K562 (cell line): Measurements from ENCODE around the gene SCAMP3. TPM values are rescaled to one million over a fixed set of nuclear protein-coding genes. Genes with fewer than 3 reads are reported as not detected.

ENCODE experiments used
- ATAC-seq: fragments of 200-7000 bp; cut with Tn5 transposase; 3 replicates; pipeline ENCODE4 v1.9.1; 2020; ENCODE audit warnings: moderate library complexity
- BruUV-seq: library from RNA; stranded (reverse); fragments of 400-500 nt; replicated peaks from 2 replicates; lab custom pipeline; 2021; lab: Mats Ljungman, UMichigan
- CTCF ChIA-PET: fragments of 300-600 bp; formaldehyde crosslinking; extraction: SDS; loops from one replicate; lab custom pipeline; 2021; ENCODE audit warnings: low intra/inter-chr PET ratio; lab: Yijun Ruan, JAX
- POLR2A ChIA-PET: fragments of 300-600, 350-650 bp; sonication (Branson Sonifier 250); formaldehyde crosslinking; extraction: SDS; loops from one replicate; lab custom pipeline; 2021; ENCODE audit warnings: antibody characterized with exemption, inconsistent platforms; lab: Yijun Ruan, JAX
- DNase-seq, 4 experiments: peaks; one replicate each; pipeline versions ENCODE4 v3.0.0 to v3.0.0-alpha.2; 2011 to 2018; ENCODE audit warnings: low spot score in 3 of 4, mixed read lengths in 3 of 4; ENCODE audit errors: extremely low read depth in 1 of 4
- FAIRE-seq: peaks from 2 replicates; lab custom pipeline; 2011; peaks lifted over from hg19 to GRCh38; lab: Jason Lieb, UNC
- H2AFZ ChIP-seq: 2 replicates; pipeline ENCODE4 v1.6.0; 2011; ENCODE audit warnings: low read depth, low read length, control low read depth, inconsistent platforms
- H3K27ac ChIP-seq: fragments of 200-600 bp; 3 replicates; pipeline ENCODE4 v1.8.0; 2011; ENCODE audit warnings: low read depth, mild to moderate bottlenecking, control low read depth, inconsistent platforms, low read length, moderate library complexity, mixed read lengths; ENCODE audit errors: extremely low read depth
- H3K27me3 ChIP-seq, 2 experiments: fragments of 300-600 bp in 1 of 2; 2 replicates in 1 of 2; 3 replicates in 1 of 2; pipeline versions ENCODE4 v1.6.0 to v1.8.0; 2011; ENCODE audit warnings: inconsistent platforms in 2 of 2, low read length in 2 of 2, mild to moderate bottlenecking in 1 of 2, mixed read lengths in 1 of 2, moderate library complexity in 1 of 2; ENCODE audit not compliant: control insufficient read depth in 2 of 2, insufficient read depth in 2 of 2
- H3K36me3 ChIP-seq: fragments of 300-600 bp; 3 replicates; pipeline ENCODE4 v1.8.0; 2011; ENCODE audit warnings: mild to moderate bottlenecking, low read length, inconsistent platforms; ENCODE audit not compliant: control insufficient read depth, insufficient read depth
- H3K4me1 ChIP-seq, 2 experiments: fragments of 200-600 bp in 1 of 2; replicated peaks in 1 of 2; 2 replicates in 1 of 2; 3 replicates in 1 of 2; pipeline versions ENCODE4 v1.5.1 to v1.8.0; 2011; ENCODE audit warnings: inconsistent platforms in 2 of 2, low read length in 2 of 2, mild to moderate bottlenecking in 1 of 2, mixed read lengths in 1 of 2, moderate library complexity in 1 of 2; ENCODE audit not compliant: control insufficient read depth in 2 of 2, insufficient read depth in 2 of 2
- H3K4me2 ChIP-seq: 2 replicates; pipeline ENCODE4 v1.6.1; 2011; ENCODE audit warnings: low read length, control low read depth, inconsistent platforms, mixed read lengths; ENCODE audit not compliant: insufficient read depth
- H3K4me3 ChIP-seq: fragments of 200-600 bp; sonication (generic), shearing (Covaris generic); 2 replicates; pipeline ENCODE4 v1.5.1; 2016; ENCODE audit warnings: control low read depth, inconsistent platforms
- H3K79me2 ChIP-seq: fragments of 200-600 bp; 3 replicates; pipeline ENCODE4 v1.8.0; 2011; ENCODE audit warnings: low read length, inconsistent platforms; ENCODE audit not compliant: control insufficient read depth, insufficient read depth
- H3K9ac ChIP-seq, 2 experiments: 2 replicates each; pipeline versions ENCODE4 v1.6.0 to v1.6.1; 2011; ENCODE audit warnings: low read depth in 2 of 2, low read length in 2 of 2, control low read depth in 1 of 2, inconsistent platforms in 1 of 2, mild to moderate bottlenecking in 1 of 2, mixed read lengths in 1 of 2; ENCODE audit not compliant: insufficient read depth in 1 of 2
- H3K9me1 ChIP-seq: one replicate; pipeline ENCODE4 v1.6.0; 2011; ENCODE audit warnings: inconsistent platforms, mild to moderate bottlenecking, low read length, moderate library complexity; ENCODE audit not compliant: control insufficient read depth, insufficient read depth
- H3K9me3 ChIP-seq: replicated peaks from 2 replicates; pipeline ENCODE4 v1.5.1; 2011; ENCODE audit warnings: low read depth, low read length, inconsistent platforms; ENCODE audit not compliant: control insufficient read depth, insufficient read depth
- H4K20me1 ChIP-seq: replicated peaks from 2 replicates; pipeline ENCODE4 v1.6.1; 2011; ENCODE audit warnings: low read length, inconsistent platforms, mixed read lengths; ENCODE audit not compliant: control insufficient read depth, insufficient read depth
- DACH1 ChIP-seq: fragments of 450-650 bp; IDR thresholded peaks from 2 replicates; pipeline ENCODE4 v1.6.1; 2018; ENCODE audit not compliant: partially characterized antibody
- KDM2B ChIP-seq: fragments of 250-450 bp; sonication (Bioruptor Pico); IDR thresholded peaks from 2 replicates; pipeline ENCODE4 v1.8.0; 2021; ENCODE audit warnings: mild to moderate bottlenecking, moderate library complexity
- NFIC ChIP-seq: fragments of 450-650 bp; IDR thresholded peaks from 2 replicates; pipeline ENCODE4 v1.6.1; 2017; ENCODE audit warnings: mild to moderate bottlenecking, inconsistent platforms
- RB1 ChIP-seq: fragments of 450-650 bp; IDR thresholded peaks from 2 replicates; pipeline ENCODE4 v1.6.1; 2017; ENCODE audit warnings: low read depth, mild to moderate bottlenecking
- RBM17 ChIP-seq: fragments of 200-400 bp; formaldehyde crosslinking; IDR thresholded peaks from 2 replicates; pipeline ENCODE4 v1.6.1; 2017; ENCODE audit warnings: low read depth, mild to moderate bottlenecking, low read length, borderline replicate concordance
- RBM25 ChIP-seq: fragments of 200-400 bp; formaldehyde crosslinking; IDR thresholded peaks from 2 replicates; pipeline ENCODE4 v1.6.1; 2018; ENCODE audit warnings: low read length, low read depth, moderate library complexity; ENCODE audit not compliant: severe bottlenecking
- SMARCA5 ChIP-seq: fragments of 450-650 bp; IDR thresholded peaks from 2 replicates; pipeline ENCODE4 v1.6.1; 2016
- ZNF143 ChIP-seq: sonication (generic); formaldehyde crosslinking; IDR thresholded peaks from 2 replicates; pipeline ENCODE4 v1.9.0; 2022; ENCODE audit warnings: mild to moderate bottlenecking, missing genetic modification reagents
- ZNF274 ChIP-seq: IDR thresholded peaks from 2 replicates; pipeline ENCODE4 v1.6.1; 2011; ENCODE audit warnings: low read depth, mild to moderate bottlenecking, low read length, moderate library complexity, borderline replicate concordance
- ZNF408 ChIP-seq: fragments of 250-450 bp; sonication (Bioruptor Pico); IDR thresholded peaks from 2 replicates; pipeline ENCODE4 v1.4.0; 2020; ENCODE audit warnings: low read depth, mild to moderate bottlenecking, moderate library complexity
- ZNF57 ChIP-seq: fragments of 450-650 bp; formaldehyde crosslinking; IDR thresholded peaks from 2 replicates; pipeline ENCODE4 v1.4.0; 2020; ENCODE audit warnings: mild to moderate bottlenecking, moderate library complexity
- ZNF696 ChIP-seq: fragments of 250-450 bp; sonication (Bioruptor Pico); conservative IDR thresholded peaks from 2 replicates; pipeline ENCODE4 v1.4.0; 2020; ENCODE audit warnings: mild to moderate bottlenecking, moderate library complexity
- ZZZ3 ChIP-seq: fragments of 450-650 bp; IDR thresholded peaks from 2 replicates; pipeline ENCODE4 v1.6.1; 2016; ENCODE audit warnings: antibody characterized with exemption, mild to moderate bottlenecking, moderate library complexity
- WGBS: fragments of 100-300 bp; shearing (Covaris generic); methylation state at CpG from one replicate; pipeline ENCODE4 v1.1.6; 2016; ENCODE audit warnings: low coverage, mixed read lengths; ENCODE audit not compliant: insufficient coverage; ENCODE audit errors: missing lambda C conversion rate; 5-methylcytosine and 5-hydroxymethylcytosine counted together
- in situ Hi-C: fragments of 300-500 bp; cut with MboI; formaldehyde crosslinking; loops from 4 replicates; pipeline ENCODE4 v1.15.0; 2018; ENCODE audit warnings: inconsistent platforms, mixed read lengths
- intact Hi-C: fragments of 100-400 bp; cut with micrococcal nuclease; formaldehyde crosslinking; loops from 2 replicates; pipeline ENCODE4 v1.14.2; 2022
- polyA plus RNA-seq, 8 experiments: library from polyadenylated mRNA; depleted of rRNA in 4 of 8; stranded (reverse) in 5 of 8; unstranded in 3 of 8; fragments of >200 nt; fragmentation: Nextera tagmentation in 2 of 8; fragmentation: Illumina TruSeq in 1 of 8; extraction: Ambion mirVana in 2 of 8; extraction: Trizol in 1 of 8; gene quantifications; 2 replicates each; pipeline versions ENCODE4 v1.2.1 to v1.2.3, GENCODE V29; 2011 to 2014; ENCODE audit warnings: inconsistent platforms in 1 of 8, missing spikeins in 1 of 8
- total RNA-seq, 7 experiments: library from RNA; depleted of rRNA in 6 of 7; stranded (reverse); fragments of >200 nt in 6 of 7; fragmentation: Illumina TruSeq in 2 of 7; extraction: Trizol in 2 of 7; gene quantifications; 2 replicates each; pipeline versions ENCODE4 v1.2.1 to v1.2.3, GENCODE V29; 2011 to 2021; ENCODE audit warnings: low replicate concordance in 1 of 7
- TF ChIP-seq, protein P1 (sequence below): fragments of 250-450 bp; sonication (Bioruptor Pico); IDR thresholded peaks from 2 replicates; pipeline ENCODE4 v1.9.0; 2021; ENCODE audit warnings: mild to moderate bottlenecking, inconsistent platforms
- TF ChIP-seq, protein P2 (sequence below): sonication (generic); formaldehyde crosslinking; IDR thresholded peaks from 2 replicates; pipeline ENCODE4 v1.5.0; 2020; ENCODE audit warnings: missing genetic modification reagents
- TF ChIP-seq, protein P3 (sequence below): sonication (generic); formaldehyde crosslinking; IDR thresholded peaks from 2 replicates; pipeline ENCODE4 v1.8.0; 2022; ENCODE audit warnings: mild to moderate bottlenecking, low read depth, missing genetic modification reagents
- TF ChIP-seq, protein P4 (sequence below): fragments of 200-800 bp; sonication (Bioruptor generic); IDR thresholded peaks from 2 replicates; pipeline ENCODE4 v1.6.1; 2017; ENCODE audit warnings: missing genetic modification characterization, missing compliant biosample characterization

Gene SCAMP3
- total and polyA plus RNA-seq, 9 of the 15 experiments (the other 6 are each of a cell fraction or from before 2014, with no cell fraction given) = 14.2 to 131 (median 86.1) TPM

DNA sequence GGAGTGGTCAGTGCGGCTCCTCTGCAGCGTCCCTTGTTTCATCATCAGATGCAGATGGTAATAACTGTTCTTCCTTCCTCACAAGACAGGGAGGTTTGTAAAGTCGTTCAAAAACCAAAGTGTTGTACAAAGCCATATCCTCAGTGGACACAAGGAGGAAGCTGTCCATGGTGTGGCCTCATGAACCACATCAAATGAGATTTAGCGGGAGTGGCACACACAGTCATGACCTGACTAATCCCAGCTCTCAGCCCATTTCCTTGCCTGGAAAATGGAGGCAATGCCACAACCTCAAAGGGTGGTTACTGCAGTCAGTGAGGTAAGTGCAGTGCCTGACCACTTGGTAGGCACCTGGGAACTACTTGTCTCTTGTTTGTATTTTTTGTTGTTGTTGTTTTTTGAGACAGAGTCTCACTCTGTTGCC lies 20.3 kb downstream of the SCAMP3 start:
- 33% methylated on average over 4 of the region's 4 CpGs for WGBS
- H3K27ac ChIP-seq = no peak overlapping the region; the same call in 2 of the 3 replicates
- H3K9me3 ChIP-seq = no peaks in the 10 kb centered on the region
- no peak for FAIRE-seq
- intact Hi-C loops (no loop called here), in situ Hi-C loops (no loop called here)
- H4K20me1 ChIP-seq = no peaks in the 10 kb centered on the region
- CTCF ChIA-PET = interaction anchor here (0.6 kb wide), 1 partner anchor 37 kb away, joined by 4 read pairs; no protein-coding TSS in a partner anchor
- POLR2A ChIA-PET = interaction anchor here (0.6 to 0.7 kb wide), 2 partner anchors 78 to 592 kb away, joined by 4 read pairs; no protein-coding TSS in a partner anchor
- H3K27me3 ChIP-seq = no peaks in the 10 kb centered on the region
- peak overlapping the region; percentile 26 for H3K4me2 ChIP-seq
- peak overlapping the region in 1 of 2 experiments; percentile 1; a peak in 1 of 4 replicates for H3K9ac ChIP-seq
- H3K4me3 ChIP-seq = no peak overlapping the region
- peaks cover 17 to 19% of the 10 kb centered on the region in 2 experiments for H3K4me1 ChIP-seq
- H3K79me2 ChIP-seq = peaks cover 14% of the 10 kb centered on the region; the same call in 2 of the 3 replicates
- no TSS peak for BruUV-seq
- H3K36me3 ChIP-seq = peaks cover 4% of the 10 kb centered on the region; the same call in 1 of the 3 replicates
- peak in 2 of 4 experiments; percentile 11 to 24 for DNase-seq
- no peak for ATAC-seq
- no peaks in the 10 kb centered on the region for H3K9me1 ChIP-seq
- peak overlapping the region; percentile 80 for H2AFZ ChIP-seq
- TF ChIP-seq, protein P1, sequence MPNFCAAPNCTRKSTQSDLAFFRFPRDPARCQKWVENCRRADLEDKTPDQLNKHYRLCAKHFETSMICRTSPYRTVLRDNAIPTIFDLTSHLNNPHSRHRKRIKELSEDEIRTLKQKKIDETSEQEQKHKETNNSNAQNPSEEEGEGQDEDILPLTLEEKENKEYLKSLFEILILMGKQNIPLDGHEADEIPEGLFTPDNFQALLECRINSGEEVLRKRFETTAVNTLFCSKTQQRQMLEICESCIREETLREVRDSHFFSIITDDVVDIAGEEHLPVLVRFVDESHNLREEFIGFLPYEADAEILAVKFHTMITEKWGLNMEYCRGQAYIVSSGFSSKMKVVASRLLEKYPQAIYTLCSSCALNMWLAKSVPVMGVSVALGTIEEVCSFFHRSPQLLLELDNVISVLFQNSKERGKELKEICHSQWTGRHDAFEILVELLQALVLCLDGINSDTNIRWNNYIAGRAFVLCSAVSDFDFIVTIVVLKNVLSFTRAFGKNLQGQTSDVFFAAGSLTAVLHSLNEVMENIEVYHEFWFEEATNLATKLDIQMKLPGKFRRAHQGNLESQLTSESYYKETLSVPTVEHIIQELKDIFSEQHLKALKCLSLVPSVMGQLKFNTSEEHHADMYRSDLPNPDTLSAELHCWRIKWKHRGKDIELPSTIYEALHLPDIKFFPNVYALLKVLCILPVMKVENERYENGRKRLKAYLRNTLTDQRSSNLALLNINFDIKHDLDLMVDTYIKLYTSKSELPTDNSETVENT = no peak
- TF ChIP-seq ZNF696 (no peak), DACH1 (no peak), ZNF408 (CRISPR knock-in tag) (no peak), ZNF57 (no peak), NFIC (no peak), RBM25 (peak; percentile 82), SMARCA5 (peak; percentile 32; the same call in 1 of the 2 replicates), KDM2B (CRISPR knock-in tag) (no peak), ZNF143 (no peak), ZZZ3 (no peak), ZNF274 (no peak), RB1 (no peak), RBM17 (no peak)
- TF ChIP-seq, protein P2, sequence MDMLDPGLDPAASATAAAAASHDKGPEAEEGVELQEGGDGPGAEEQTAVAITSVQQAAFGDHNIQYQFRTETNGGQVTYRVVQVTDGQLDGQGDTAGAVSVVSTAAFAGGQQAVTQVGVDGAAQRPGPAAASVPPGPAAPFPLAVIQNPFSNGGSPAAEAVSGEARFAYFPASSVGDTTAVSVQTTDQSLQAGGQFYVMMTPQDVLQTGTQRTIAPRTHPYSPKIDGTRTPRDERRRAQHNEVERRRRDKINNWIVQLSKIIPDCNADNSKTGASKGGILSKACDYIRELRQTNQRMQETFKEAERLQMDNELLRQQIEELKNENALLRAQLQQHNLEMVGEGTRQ (CRISPR knock-in tag) = no peak
- TF ChIP-seq, protein P3, sequence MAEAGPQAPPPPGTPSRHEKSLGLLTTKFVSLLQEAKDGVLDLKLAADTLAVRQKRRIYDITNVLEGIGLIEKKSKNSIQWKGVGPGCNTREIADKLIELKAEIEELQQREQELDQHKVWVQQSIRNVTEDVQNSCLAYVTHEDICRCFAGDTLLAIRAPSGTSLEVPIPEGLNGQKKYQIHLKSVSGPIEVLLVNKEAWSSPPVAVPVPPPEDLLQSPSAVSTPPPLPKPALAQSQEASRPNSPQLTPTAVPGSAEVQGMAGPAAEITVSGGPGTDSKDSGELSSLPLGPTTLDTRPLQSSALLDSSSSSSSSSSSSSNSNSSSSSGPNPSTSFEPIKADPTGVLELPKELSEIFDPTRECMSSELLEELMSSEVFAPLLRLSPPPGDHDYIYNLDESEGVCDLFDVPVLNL (CRISPR knock-in tag) = no peak
- TF ChIP-seq, protein P4, sequence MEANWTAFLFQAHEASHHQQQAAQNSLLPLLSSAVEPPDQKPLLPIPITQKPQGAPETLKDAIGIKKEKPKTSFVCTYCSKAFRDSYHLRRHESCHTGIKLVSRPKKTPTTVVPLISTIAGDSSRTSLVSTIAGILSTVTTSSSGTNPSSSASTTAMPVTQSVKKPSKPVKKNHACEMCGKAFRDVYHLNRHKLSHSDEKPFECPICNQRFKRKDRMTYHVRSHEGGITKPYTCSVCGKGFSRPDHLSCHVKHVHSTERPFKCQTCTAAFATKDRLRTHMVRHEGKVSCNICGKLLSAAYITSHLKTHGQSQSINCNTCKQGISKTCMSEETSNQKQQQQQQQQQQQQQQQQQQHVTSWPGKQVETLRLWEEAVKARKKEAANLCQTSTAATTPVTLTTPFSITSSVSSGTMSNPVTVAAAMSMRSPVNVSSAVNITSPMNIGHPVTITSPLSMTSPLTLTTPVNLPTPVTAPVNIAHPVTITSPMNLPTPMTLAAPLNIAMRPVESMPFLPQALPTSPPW (CRISPR knock-in tag) = no peak
